Activated CD4-positive, alpha-beta memory T cell treated with anti-CD3 and anti-CD28 coated beads, Interleukin-2, amount 10 ng/mL, durations not matched to agents 7 days and 5 days (primary cell): Measurements from ENCODE around the gene HBEGF. TPM values are rescaled to one million over a fixed set of nuclear protein-coding genes. Genes with fewer than 3 reads are reported as not detected.

Experiments
- CTCF ChIA-PET: fragments of 350-600 bp; sonication (Branson Sonifier 250); formaldehyde crosslinking; loops from one replicate; lab custom pipeline; 2021; ENCODE audit warnings: antibody characterized with exemption, inconsistent platforms; lab: Charles Lee
- POLR2A ChIA-PET: fragments of 350-600 bp; sonication (Branson Sonifier 250); formaldehyde crosslinking; loops from one replicate; lab custom pipeline; 2021; ENCODE audit warnings: antibody characterized with exemption; lab: Charles Lee
- DNase-seq: peaks from one replicate; pipeline ENCODE4 v3.0.0-alpha.2; 2020
- H3K27ac Mint-ChIP-seq: one replicate; pipeline ENCODE4 v1.8.0; 2021; ENCODE audit warnings: mild to moderate bottlenecking, mixed read lengths
- H3K27me3 Mint-ChIP-seq: one replicate; pipeline ENCODE4 v1.8.0; 2021; ENCODE audit warnings: mixed read lengths
- H3K36me3 Mint-ChIP-seq: one replicate; pipeline ENCODE4 v1.8.0; 2021; ENCODE audit warnings: low read depth, mixed read lengths
- H3K4me1 Mint-ChIP-seq: one replicate; pipeline ENCODE4 v1.8.0; 2021; ENCODE audit warnings: mixed read lengths
- H3K4me3 Mint-ChIP-seq: one replicate; pipeline ENCODE4 v1.8.0; 2021; ENCODE audit warnings: mild to moderate bottlenecking, mixed read lengths
- H3K9me3 Mint-ChIP-seq: one replicate; pipeline ENCODE4 v1.8.0; 2021; ENCODE audit warnings: mixed read lengths
- total RNA-seq, 2 experiments: library from RNA; stranded (reverse); gene quantifications; one replicate each; pipeline ENCODE4 v1.2.3, GENCODE V29; 2021

Gene HBEGF
- total RNA-seq, 2 experiments from 2014 or later: 67.9 to 69.1 TPM

DNA sequence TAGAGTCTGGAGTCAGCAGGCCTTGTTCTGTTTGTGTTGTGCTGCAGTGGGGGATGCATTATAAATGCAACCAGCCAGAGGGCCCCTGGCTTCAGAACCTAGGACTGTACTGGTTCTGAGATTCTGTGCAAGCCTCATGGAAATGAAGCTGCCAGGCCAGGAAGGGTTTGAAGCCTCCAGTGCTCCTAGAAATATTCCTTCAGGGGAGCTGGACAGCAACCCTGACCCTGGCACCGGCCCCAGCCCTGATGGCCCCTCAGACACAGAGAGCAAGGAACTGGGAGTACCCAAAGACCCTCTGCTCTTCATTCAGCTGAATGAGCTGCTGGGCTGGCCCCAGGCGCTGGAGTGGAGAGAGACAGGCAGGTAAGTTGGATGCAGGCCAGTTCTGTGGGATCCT lies 13.7 kb upstream of the HBEGF start, which contains the start of gene SLC4A9:
Gene SLC4A9, plus strand, starts transcription at position 94 of the 400 bp plus-strand sequence. Its CDS starts 43 bp downstream, at position 137.
- Mint-ChIP-seq H3K27ac (no peak within 1 kb of the TSS), H3K27me3 (peaks cover 5% of the 10 kb centered on the region), H3K4me1 (peaks cover 32% of the 10 kb centered on the region), H3K9me3 (no peaks in the 10 kb centered on the region), H3K4me3 (no peak within 1 kb of the TSS), H3K36me3 (no peaks in the 10 kb centered on the region)
- ChIA-PET CTCF (interaction anchor here (0.7 to 3.7 kb wide), 5 partner anchors 8 to 360 kb away, joined by 4 to 69 read pairs (median 11); no protein-coding TSS in a partner anchor), POLR2A (interaction anchor here (0.8 kb wide), 1 partner anchor 360 kb away, joined by 3 read pairs; no protein-coding TSS in a partner anchor)
- no peak for DNase-seq

GRCh38 chr5:140358738-140359310 lies 12.4 kb upstream of the HBEGF start:
- H3K36me3 Mint-ChIP-seq: no peaks in the 10 kb centered on the region
- ChIA-PET POLR2A (interaction anchor here (0.9 kb wide), 1 partner anchor 115 kb away, joined by 3 read pairs; no protein-coding TSS in a partner anchor), CTCF (interaction anchor here (0.6 to 3.7 kb wide), 30 partner anchors 8 to 1208 kb away, joined by 3 to 69 read pairs (median 4); partner anchors contain the start of genes HBEGF, IK, NDUFA2 and PFDN1)
- H3K4me1 Mint-ChIP-seq: peaks cover 32% of the 10 kb centered on the region
- H3K27me3 Mint-ChIP-seq: peaks cover 5% of the 10 kb centered on the region
- no peak overlapping the region for H3K27ac Mint-ChIP-seq
- H3K9me3 Mint-ChIP-seq: no peaks in the 10 kb centered on the region
- no peak overlapping the region for H3K4me3 Mint-ChIP-seq
- no peak for DNase-seq

- Mint-ChIP-seq H3K27ac (peak overlapping the region; percentile 61), H3K36me3 (no peaks in the 10 kb centered on the region), H3K4me1 (peaks cover 25% of the 10 kb centered on the region), H3K27me3 (peaks cover 5% of the 10 kb centered on the region), H3K9me3 (no peaks in the 10 kb centered on the region), H3K4me3 (peak overlapping the region; percentile 71)
- peak; percentile 87 for DNase-seq
- POLR2A ChIA-PET: no interaction called here
- CTCF ChIA-PET: interaction anchor here (0.6 to 3.7 kb wide), 6 partner anchors 9 to 231 kb away, joined by 3 to 69 read pairs (median 4); no protein-coding TSS in a partner anchor
Measured at GRCh38 chr5:140357726-140358093, 11.3 kb upstream of the HBEGF start.

GRCh38 chr5:140356853-140357725 lies 10.7 kb upstream of the HBEGF start:
- Mint-ChIP-seq H3K9me3 (no peaks in the 10 kb centered on the region), H3K27me3 (peaks cover 5% of the 10 kb centered on the region), H3K27ac (peak overlapping the region; percentile 61), H3K36me3 (no peaks in the 10 kb centered on the region), H3K4me3 (peak overlapping the region; percentile 71), H3K4me1 (peaks cover 25% of the 10 kb centered on the region)
- POLR2A ChIA-PET: interaction anchor here (1.4 kb wide), 1 partner anchor 44 kb away, joined by 3 read pairs; the partner anchor contains the start of gene ANKHD1
- DNase-seq: no peak
- CTCF ChIA-PET: interaction anchor here (1.6 to 21.6 kb wide), 5 partner anchors 10 to 113 kb away, joined by 4 to 951 read pairs (median 21); partner anchors contain the start of gene HBEGF

- POLR2A ChIA-PET: interaction anchor here (1.4 kb wide), 1 partner anchor 46 kb away, joined by 3 read pairs; the partner anchor contains the start of gene ANKHD1
- CTCF ChIA-PET: interaction anchor here (0.9 to 21.6 kb wide), 7 partner anchors 8 to 149 kb away, joined by 3 to 951 read pairs (median 5); partner anchors contain the start of gene HBEGF
- Mint-ChIP-seq H3K4me1 (peaks cover 37% of the 10 kb centered on the region), H3K27ac (no peak overlapping the region), H3K36me3 (no peaks in the 10 kb centered on the region), H3K9me3 (no peaks in the 10 kb centered on the region), H3K4me3 (no peak overlapping the region), H3K27me3 (peaks cover 9% of the 10 kb centered on the region)
- DNase-seq: no peak
Measured at GRCh38 chr5:140355546-140355945, 9.1 kb upstream of the HBEGF start.

- peak overlapping the region; percentile 53 for H3K27ac Mint-ChIP-seq
- H3K4me1 Mint-ChIP-seq: peaks cover 41% of the 10 kb centered on the region
- ChIA-PET POLR2A (interaction anchor here (1.0 to 2.2 kb wide), 6 partner anchors 49 to 112 kb away, joined by 3 to 23 read pairs (median 6); partner anchors contain the start of gene PFDN1), CTCF (interaction anchor here (0.6 to 21.6 kb wide), 37 partner anchors 9 to 472 kb away, joined by 3 to 951 read pairs (median 4); partner anchors contain the start of genes ANKHD1, PFDN1, SLC4A9 and ZMAT2)
- H3K9me3 Mint-ChIP-seq: no peaks in the 10 kb centered on the region
- peak; percentile 60 for DNase-seq
- H3K36me3 Mint-ChIP-seq: no peaks in the 10 kb centered on the region
- H3K27me3 Mint-ChIP-seq: peaks cover 4% of the 10 kb centered on the region
- H3K4me3 Mint-ChIP-seq: no peak overlapping the region
Measured at GRCh38 chr5:140351609-140352334, 5.4 kb upstream of the HBEGF start.

GRCh38 chr5:140349244-140349643 lies 2.8 kb upstream of the HBEGF start:
- H3K4me3 Mint-ChIP-seq: no peak overlapping the region
- ChIA-PET POLR2A (interaction anchor here (1.7 to 1.8 kb wide), 2 partner anchors 13 to 47 kb away, joined by 3 to 6 read pairs; partner anchors contain the start of gene PFDN1), CTCF (interaction anchor here (0.8 to 21.6 kb wide), 5 partner anchors 14 to 100 kb away, joined by 3 to 951 read pairs (median 7); no protein-coding TSS in a partner anchor)
- no peaks in the 10 kb centered on the region for H3K9me3 Mint-ChIP-seq
- no peak for DNase-seq
- peaks cover 17% of the 10 kb centered on the region for H3K36me3 Mint-ChIP-seq
- H3K4me1 Mint-ChIP-seq: peaks cover 43% of the 10 kb centered on the region
- H3K27me3 Mint-ChIP-seq: peaks cover 4% of the 10 kb centered on the region
- H3K27ac Mint-ChIP-seq: no peak overlapping the region

DNA sequence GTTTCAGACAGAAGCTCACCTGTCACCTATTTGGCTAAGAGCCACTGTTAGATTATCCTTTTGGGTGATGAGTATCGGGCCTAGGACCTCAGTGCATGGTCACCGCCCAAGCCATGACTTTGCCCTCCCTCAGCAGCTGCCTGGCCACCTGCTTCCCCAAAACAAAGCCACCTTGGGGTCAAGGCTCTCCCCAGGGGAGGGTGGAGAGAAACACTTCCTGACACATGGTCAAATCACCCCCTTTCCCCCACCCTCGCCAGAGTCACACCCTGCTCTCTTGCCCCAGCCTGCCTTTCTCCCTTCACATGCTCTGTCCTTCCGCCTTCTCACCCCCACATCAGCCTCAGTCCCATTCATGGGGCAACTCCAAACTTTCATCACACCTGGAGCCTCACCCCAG lies 1.7 kb upstream of the HBEGF start:
- peak overlapping the region; percentile 14 for H3K4me3 Mint-ChIP-seq

GRCh38 chr5:140347360-140347759 lies 957 bp upstream of the HBEGF start:
- H3K9me3 Mint-ChIP-seq: no peaks in the 10 kb centered on the region
- POLR2A ChIA-PET: interaction anchor here (0.7 to 4.5 kb wide), 10 partner anchors 45 to 105 kb away, joined by 3 to 40 read pairs (median 4); partner anchors contain the start of gene PFDN1
- peaks cover 4% of the 10 kb centered on the region for H3K27me3 Mint-ChIP-seq
- no peak for DNase-seq
- peaks cover 35% of the 10 kb centered on the region for H3K36me3 Mint-ChIP-seq
- peaks cover 62% of the 10 kb centered on the region for H3K4me1 Mint-ChIP-seq
- CTCF ChIA-PET: interaction anchor here (1.1 to 21.6 kb wide), 14 partner anchors 8 to 98 kb away, joined by 3 to 951 read pairs (median 8); partner anchors contain the start of genes ANKHD1 and PFDN1
- H3K27ac Mint-ChIP-seq: peak overlapping the region; percentile 66
- peak overlapping the region; percentile 96 for H3K4me3 Mint-ChIP-seq

More for the DNA sequence above, 1.7 kb upstream of the HBEGF start:
- no peak for DNase-seq
- Mint-ChIP-seq H3K9me3 (no peaks in the 10 kb centered on the region), H3K27me3 (peaks cover 4% of the 10 kb centered on the region), H3K4me1 (peaks cover 54% of the 10 kb centered on the region), H3K27ac (no peak overlapping the region), H3K36me3 (peaks cover 28% of the 10 kb centered on the region)
- POLR2A ChIA-PET: interaction anchor here (0.7 to 1.8 kb wide), 5 partner anchors 12 to 106 kb away, joined by 3 to 6 read pairs (median 3); partner anchors contain the start of gene PFDN1
- CTCF ChIA-PET: interaction anchor here (1.1 to 21.6 kb wide), 4 partner anchors 10 to 99 kb away, joined by 3 to 951 read pairs (median 9); no protein-coding TSS in a partner anchor

DNA sequence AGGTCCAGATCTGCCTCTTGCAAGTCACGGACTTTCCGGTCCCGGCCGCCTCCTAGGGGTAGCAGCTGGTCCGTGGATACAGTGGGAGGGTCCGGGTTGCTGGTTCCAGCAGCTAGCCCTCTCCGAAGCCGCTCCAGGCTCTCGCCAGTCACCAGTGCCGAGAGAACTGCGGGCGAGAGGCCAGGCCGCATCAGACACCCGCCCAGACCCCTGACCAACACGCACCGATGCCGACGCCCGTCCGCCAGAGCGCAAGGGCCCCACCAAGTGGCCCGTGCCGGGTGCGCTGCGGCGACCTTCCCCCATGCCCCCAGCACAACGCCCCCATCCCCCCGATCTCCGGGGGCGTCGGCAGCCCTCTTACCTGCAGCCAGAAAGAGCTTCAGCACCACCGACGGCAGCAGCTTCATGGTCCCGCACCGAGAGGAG lies 470 bp downstream of the HBEGF start:
- DNase-seq: no peak
- peaks cover 66% of the 10 kb centered on the region for H3K4me1 Mint-ChIP-seq
- H3K36me3 Mint-ChIP-seq: peaks cover 50% of the 10 kb centered on the region
- H3K27ac Mint-ChIP-seq: peak overlapping the region; percentile 94
- POLR2A ChIA-PET: interaction anchor here (0.8 to 4.5 kb wide), 18 partner anchors 11 to 364 kb away, joined by 3 to 40 read pairs (median 4); partner anchors contain the start of genes ANKHD1, CYSTM1, IK and NDUFA2
- H3K4me3 Mint-ChIP-seq: peak overlapping the region; percentile 96
- no peaks in the 10 kb centered on the region for H3K9me3 Mint-ChIP-seq
- peaks cover 1% of the 10 kb centered on the region for H3K27me3 Mint-ChIP-seq
- CTCF ChIA-PET: interaction anchor here (0.5 to 21.6 kb wide), 25 partner anchors 8 to 379 kb away, joined by 3 to 951 read pairs (median 4); partner anchors contain the start of genes ANKHD1 and PFDN1
